Measurements from ENCODE around the gene CTAGE15.
"Not testable (repeated sequence)": the region's sequence is repeated elsewhere in the genome, so short reads cannot be mapped to it uniquely, and the experiment has no call there.

DNA sequence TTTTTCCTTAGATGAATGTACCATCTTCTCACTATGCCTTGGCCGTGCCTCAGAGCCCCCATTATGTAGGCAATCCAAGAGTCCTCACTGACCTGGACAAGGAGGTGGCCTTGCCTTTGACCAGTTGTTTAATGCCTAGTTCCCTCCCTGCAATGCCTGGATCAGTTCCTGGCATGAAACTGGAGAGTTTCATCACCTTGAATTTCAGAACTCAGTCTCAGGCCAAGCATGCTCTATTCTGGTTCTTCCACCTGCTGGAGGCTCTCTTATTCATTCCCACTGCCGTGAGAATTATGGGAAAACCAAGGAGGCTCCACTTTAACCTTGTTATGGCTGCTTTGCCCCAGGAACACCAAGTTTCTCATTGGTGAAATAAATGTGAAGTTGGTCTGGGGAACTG lies 31.9 kb downstream of the CTAGE15 start:
- not testable (repeated sequence) for TF ChIP-seq EP300 (IDR thresholded peaks at IDR 0.05)
- TF ChIP-seq, protein P1, sequence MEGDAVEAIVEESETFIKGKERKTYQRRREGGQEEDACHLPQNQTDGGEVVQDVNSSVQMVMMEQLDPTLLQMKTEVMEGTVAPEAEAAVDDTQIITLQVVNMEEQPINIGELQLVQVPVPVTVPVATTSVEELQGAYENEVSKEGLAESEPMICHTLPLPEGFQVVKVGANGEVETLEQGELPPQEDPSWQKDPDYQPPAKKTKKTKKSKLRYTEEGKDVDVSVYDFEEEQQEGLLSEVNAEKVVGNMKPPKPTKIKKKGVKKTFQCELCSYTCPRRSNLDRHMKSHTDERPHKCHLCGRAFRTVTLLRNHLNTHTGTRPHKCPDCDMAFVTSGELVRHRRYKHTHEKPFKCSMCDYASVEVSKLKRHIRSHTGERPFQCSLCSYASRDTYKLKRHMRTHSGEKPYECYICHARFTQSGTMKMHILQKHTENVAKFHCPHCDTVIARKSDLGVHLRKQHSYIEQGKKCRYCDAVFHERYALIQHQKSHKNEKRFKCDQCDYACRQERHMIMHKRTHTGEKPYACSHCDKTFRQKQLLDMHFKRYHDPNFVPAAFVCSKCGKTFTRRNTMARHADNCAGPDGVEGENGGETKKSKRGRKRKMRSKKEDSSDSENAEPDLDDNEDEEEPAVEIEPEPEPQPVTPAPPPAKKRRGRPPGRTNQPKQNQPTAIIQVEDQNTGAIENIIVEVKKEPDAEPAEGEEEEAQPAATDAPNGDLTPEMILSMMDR (IDR thresholded peaks at IDR 0.05): not testable (repeated sequence)
